Measurements from ENCODE around the gene PRPF19. TPM values are rescaled to one million over a fixed set of nuclear protein-coding genes. Genes with fewer than 3 reads are reported as not detected.

The PRPF19 gene
- total and polyA plus RNA-seq, 9 of the 15 experiments (the other 6 are each of a cell fraction or from before 2014, with no cell fraction given) = 9.4 to 212 (median 73.2) TPM

DNA sequence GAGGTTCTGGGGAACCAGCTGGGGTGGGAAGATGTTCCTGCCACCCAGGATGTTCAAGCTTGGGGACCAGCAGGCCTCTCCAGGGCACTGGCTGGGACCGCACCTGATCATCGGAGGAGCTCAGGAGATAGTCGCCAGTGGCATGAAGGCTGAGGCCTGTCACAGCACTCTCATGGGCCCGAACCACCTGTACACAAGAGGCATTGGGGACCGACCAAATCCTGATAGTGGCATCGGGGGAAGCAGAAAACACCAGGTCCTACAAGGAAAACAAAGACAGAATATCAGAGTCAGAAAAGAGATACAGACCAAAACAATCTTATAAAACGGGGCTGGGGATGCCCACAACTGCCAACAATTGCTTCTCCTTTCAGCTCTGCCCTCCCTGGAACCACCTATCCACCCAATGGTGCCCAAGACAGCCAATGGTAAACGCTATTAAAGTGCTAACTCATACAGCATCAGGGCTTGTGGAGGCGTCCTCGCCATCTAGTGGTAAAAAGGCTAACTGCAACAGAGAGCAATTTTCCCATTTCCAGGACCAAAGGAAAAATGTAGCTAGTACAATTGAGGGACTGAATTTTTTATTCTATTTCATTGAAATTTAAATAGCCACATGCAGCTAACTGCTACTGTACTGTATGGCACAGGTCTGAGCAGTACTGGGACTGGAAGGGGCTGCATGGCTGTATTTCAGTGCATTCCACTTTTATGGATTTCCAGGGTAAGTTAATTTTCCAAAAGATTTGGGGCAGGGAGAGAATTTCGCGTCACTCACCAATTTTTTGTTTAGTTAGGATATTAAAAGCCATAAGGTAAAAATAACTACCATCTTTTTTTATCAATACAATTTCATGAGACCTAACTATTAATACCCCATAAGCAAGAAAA is 7.1 kb downstream of the PRPF19 start (continued):
- no peak for TF ChIP-seq TOE1 (IDR thresholded peaks at IDR 0.05; ENCODE audit: borderline replicate concordance)
- no peak for TF ChIP-seq TOE1 (CRISPR knock-in tag; IDR thresholded peaks at IDR 0.05; ENCODE audit: borderline replicate concordance, low read depth)
- no peak for TF ChIP-seq NEUROD1 (IDR thresholded peaks at IDR 0.05; ENCODE audit: borderline replicate concordance, low read depth, low read length, partially characterized antibody)
- TF ChIP-seq NFE2 (IDR thresholded peaks at IDR 0.05; ENCODE audit: low read depth) = peak; percentile 97
- TF ChIP-seq CBX1 (IDR thresholded peaks at IDR 0.05; ENCODE audit: low read depth) = no peak
- no peak for TF ChIP-seq CCNT2 (IDR thresholded peaks at IDR 0.05; ENCODE audit: borderline replicate concordance, extremely low read depth, insufficient read length, low read depth, low read length)
- no peak for TF ChIP-seq ESRRB (CRISPR knock-in tag; IDR thresholded peaks at IDR 0.05; ENCODE audit: borderline replicate concordance)
- TF ChIP-seq, protein P1, sequence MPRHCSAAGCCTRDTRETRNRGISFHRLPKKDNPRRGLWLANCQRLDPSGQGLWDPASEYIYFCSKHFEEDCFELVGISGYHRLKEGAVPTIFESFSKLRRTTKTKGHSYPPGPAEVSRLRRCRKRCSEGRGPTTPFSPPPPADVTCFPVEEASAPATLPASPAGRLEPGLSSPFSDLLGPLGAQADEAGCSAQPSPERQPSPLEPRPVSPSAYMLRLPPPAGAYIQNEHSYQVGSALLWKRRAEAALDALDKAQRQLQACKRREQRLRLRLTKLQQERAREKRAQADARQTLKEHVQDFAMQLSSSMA (CRISPR knock-in tag; IDR thresholded peaks at IDR 0.05) = no peak
- TF ChIP-seq KAT7 (CRISPR knock-in tag; IDR thresholded peaks at IDR 0.05; ENCODE audit: borderline replicate concordance) = no peak
- TF ChIP-seq ZNF75A (CRISPR knock-in tag; IDR thresholded peaks at IDR 0.05) = no peak
- TF ChIP-seq, protein P2, sequence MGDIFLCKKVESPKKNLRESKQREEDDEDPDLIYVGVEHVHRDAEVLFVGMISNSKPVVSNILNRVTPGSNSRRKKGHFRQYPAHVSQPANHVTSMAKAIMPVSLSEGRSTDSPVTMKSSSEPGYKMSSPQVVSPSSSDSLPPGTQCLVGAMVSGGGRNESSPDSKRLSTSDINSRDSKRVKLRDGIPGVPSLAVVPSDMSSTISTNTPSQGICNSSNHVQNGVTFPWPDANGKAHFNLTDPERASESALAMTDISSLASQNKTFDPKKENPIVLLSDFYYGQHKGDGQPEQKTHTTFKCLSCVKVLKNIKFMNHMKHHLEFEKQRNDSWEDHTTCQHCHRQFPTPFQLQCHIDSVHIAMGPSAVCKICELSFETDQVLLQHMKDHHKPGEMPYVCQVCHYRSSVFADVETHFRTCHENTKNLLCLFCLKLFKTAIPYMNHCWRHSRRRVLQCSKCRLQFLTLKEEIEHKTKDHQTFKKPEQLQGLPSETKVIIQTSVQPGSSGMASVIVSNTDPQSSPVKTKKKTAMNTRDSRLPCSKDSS (IDR thresholded peaks at IDR 0.05; ENCODE audit: low read depth, partially characterized antibody) = no peak
- no peak for TF ChIP-seq TAF9B (IDR thresholded peaks at IDR 0.05; ENCODE audit: partially characterized antibody)
- TF ChIP-seq HNRNPK (IDR thresholded peaks at IDR 0.05; ENCODE audit: low read depth, low read length, poor library complexity, severe bottlenecking) = no peak
- no peak for TF ChIP-seq ZBTB1 (CRISPR knock-in tag; IDR thresholded peaks at IDR 0.05; ENCODE audit: borderline replicate concordance, low read depth)
- TF ChIP-seq, protein P3, sequence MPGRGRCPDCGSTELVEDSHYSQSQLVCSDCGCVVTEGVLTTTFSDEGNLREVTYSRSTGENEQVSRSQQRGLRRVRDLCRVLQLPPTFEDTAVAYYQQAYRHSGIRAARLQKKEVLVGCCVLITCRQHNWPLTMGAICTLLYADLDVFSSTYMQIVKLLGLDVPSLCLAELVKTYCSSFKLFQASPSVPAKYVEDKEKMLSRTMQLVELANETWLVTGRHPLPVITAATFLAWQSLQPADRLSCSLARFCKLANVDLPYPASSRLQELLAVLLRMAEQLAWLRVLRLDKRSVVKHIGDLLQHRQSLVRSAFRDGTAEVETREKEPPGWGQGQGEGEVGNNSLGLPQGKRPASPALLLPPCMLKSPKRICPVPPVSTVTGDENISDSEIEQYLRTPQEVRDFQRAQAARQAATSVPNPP (IDR thresholded peaks at IDR 0.05; ENCODE audit: borderline replicate concordance, insufficient read depth, insufficient read length) = no peak
- TF ChIP-seq SNRNP70 (optimal IDR thresholded peaks at IDR 0.05; ENCODE audit: low read depth, low read length) = no peak
- TF ChIP-seq TEAD1 (CRISPR knock-in tag; IDR thresholded peaks at IDR 0.05) = no peak
- peak; percentile 87 for TF ChIP-seq C11orf30 (IDR thresholded peaks at IDR 0.05; ENCODE audit: low read depth)
